Tibial nerve (tissue), 4 donors: ENCODE results near the gene FAM168B.

Experiments used
- CTCF ChIP-seq, 5 experiments: fragments of 200-600 bp in 3 of 5; fragments of 450-650 bp in 2 of 5; sonication (generic) in 3 of 5; IDR thresholded peaks; one replicate each; pipeline ENCODE4 v1.5.1; 2016 to 2019; ENCODE audit warnings: antibody characterized with exemption in 5 of 5, mild to moderate bottlenecking in 3 of 5, moderate library complexity in 2 of 5
- EP300 ChIP-seq, 2 donors: sonication (generic); formaldehyde crosslinking; IDR thresholded peaks; one replicate each; pipeline ENCODE4 v1.6.1; 2017; ENCODE audit warnings: antibody characterized with exemption in 2 of 2, mild to moderate bottlenecking in 1 of 2

- TF ChIP-seq CTCF (IDR thresholded peaks at IDR 0.05): no peak
- TF ChIP-seq EP300 (IDR thresholded peaks at IDR 0.05): no peak
Measured at GRCh38 chr2:131056932-131057287, 36.4 kb downstream of the FAM168B start.
